H1 (cell line): Measurements from ENCODE around the gene METTL22. TPM values are rescaled to one million over a fixed set of nuclear protein-coding genes. Genes with fewer than 3 reads are reported as not detected.
A peak's percentile ranks its signal among the peaks of the same experiment; 100 is the strongest.

Experiments used
- CTCF ChIA-PET: fragments of 300-600 bp; sonication (Branson Sonifier 250); formaldehyde crosslinking; loops from one replicate; lab custom pipeline; 2021; ENCODE audit not compliant: partially characterized antibody; lab: Charles Lee
- POLR2A ChIA-PET: fragments of 300-600 bp; sonication (Branson Sonifier 250); formaldehyde crosslinking; loops from one replicate; lab custom pipeline; 2021; ENCODE audit warnings: inconsistent platforms; ENCODE audit not compliant: partially characterized antibody; lab: Charles Lee
- DNase-seq, 2 experiments: peaks; one replicate each; pipeline versions ENCODE4 v3.0.0 to v3.0.0-alpha.2; 2010 to 2022; ENCODE audit warnings: low spot score in 2 of 2, low read depth in 1 of 2, mixed read lengths in 1 of 2
- FAIRE-seq: peaks from 2 replicates; lab custom pipeline; 2011; peaks lifted over from hg19 to GRCh38; lab: Jason Lieb, UNC
- H2AFZ ChIP-seq: 2 replicates; pipeline ENCODE4 v1.8.1; 2012; ENCODE audit warnings: low read length, inconsistent platforms
- H2AK5ac ChIP-seq: 2 replicates; pipeline ENCODE4 v1.6.1; 2013; ENCODE audit warnings: low read depth, low read length
- H2BK120ac ChIP-seq: replicated peaks from 2 replicates; pipeline ENCODE3; 2013; ENCODE audit warnings: low read depth, low read length, inconsistent platforms
- H2BK12ac ChIP-seq: 2 replicates; pipeline ENCODE4 v1.6.1; 2013; ENCODE audit warnings: low read depth, low read length
- H2BK15ac ChIP-seq: 2 replicates; pipeline ENCODE4 v1.6.1; 2013; ENCODE audit warnings: low read length
- H2BK20ac ChIP-seq: 2 replicates; pipeline ENCODE4 v1.6.1; 2013; ENCODE audit warnings: low read length
- H2BK5ac ChIP-seq: 2 replicates; pipeline ENCODE4 v1.6.1; 2013; ENCODE audit warnings: low read depth, low read length
- H3K14ac ChIP-seq: 2 replicates; pipeline ENCODE4 v1.6.1; 2013; ENCODE audit warnings: inconsistent platforms; ENCODE audit not compliant: insufficient read length
- H3K18ac ChIP-seq: 2 replicates; pipeline ENCODE4 v1.6.1; 2013; ENCODE audit warnings: low read length; ENCODE audit errors: extremely low read depth
- H3K23ac ChIP-seq: 2 replicates; pipeline ENCODE4 v1.6.1; 2013; ENCODE audit warnings: inconsistent platforms; ENCODE audit not compliant: insufficient read length
- H3K23me2 ChIP-seq: 2 replicates; pipeline ENCODE4 v1.6.1; 2013; ENCODE audit warnings: low read depth, low read length
- H3K27ac ChIP-seq: 2 replicates; pipeline ENCODE4 v1.6.1; 2011; ENCODE audit warnings: low read depth, low read length, inconsistent platforms
- H3K27me3 ChIP-seq, 4 experiments: replicated peaks in 1 of 4; 1 replicate in 1 of 4; 2 replicates in 3 of 4; pipeline versions ENCODE4 v1.6.1 to v1.8.1; 2011 to 2013; ENCODE audit warnings: low read length in 3 of 4, mild to moderate bottlenecking in 3 of 4, inconsistent platforms in 2 of 4, mixed read lengths in 2 of 4, moderate library complexity in 1 of 4; ENCODE audit not compliant: control insufficient read depth in 3 of 4, insufficient read depth in 3 of 4; ENCODE audit errors: extremely low read depth in 1 of 4
- H3K36me3 ChIP-seq, 4 experiments: 2 replicates each; pipeline versions ENCODE4 v1.6.1 to v1.8.1; 2011 to 2013; ENCODE audit warnings: mild to moderate bottlenecking in 4 of 4, low read length in 3 of 4, moderate library complexity in 2 of 4, control low read depth in 1 of 4, inconsistent platforms in 1 of 4; ENCODE audit not compliant: insufficient read depth in 4 of 4, control insufficient read depth in 2 of 4
- H3K4ac ChIP-seq: replicated peaks from 2 replicates; pipeline ENCODE3; 2013; ENCODE audit warnings: low read length, low read depth, mixed read lengths, inconsistent platforms; ENCODE audit not compliant: insufficient read length
- H3K4me1 ChIP-seq, 4 experiments: replicated peaks in 1 of 4; 1 replicate in 1 of 4; 2 replicates in 3 of 4; pipeline versions ENCODE4 v1.6.1 to v1.8.1; 2011 to 2013; ENCODE audit warnings: low read length in 3 of 4, inconsistent platforms in 2 of 4, mixed read lengths in 1 of 4; ENCODE audit not compliant: insufficient read depth in 4 of 4, control insufficient read depth in 3 of 4
- H3K4me2 ChIP-seq, 2 experiments: 2 replicates each; pipeline versions ENCODE4 v1.6.1 to v1.8.1; 2011 to 2013; ENCODE audit warnings: low read depth in 2 of 2, low read length in 2 of 2, control low read depth in 1 of 2, inconsistent platforms in 1 of 2, mild to moderate bottlenecking in 1 of 2; ENCODE audit not compliant: insufficient read depth in 1 of 2
- H3K4me3 ChIP-seq, 4 experiments: fragments of 200-600, 300-600 bp in 1 of 4; sonication (generic), shearing (Covaris generic), sonication (Bioruptor Twin) in 1 of 4; 2 replicates each; pipeline versions ENCODE4 v1.5.1 to v1.8.1; 2011 to 2016; ENCODE audit warnings: low read length in 4 of 4, low read depth in 3 of 4, control low read depth in 2 of 4, inconsistent platforms in 2 of 4, mild to moderate bottlenecking in 2 of 4, mixed read lengths in 1 of 4, moderate library complexity in 1 of 4; ENCODE audit not compliant: insufficient read depth in 2 of 4; ENCODE audit errors: extremely low read depth in 1 of 4
- H3K56ac ChIP-seq: replicated peaks from 2 replicates; pipeline ENCODE3; 2013; ENCODE audit warnings: low read depth, mild to moderate bottlenecking, mixed read lengths, low read length, inconsistent platforms; ENCODE audit not compliant: insufficient read length
- H3K79me1 ChIP-seq: 2 replicates; pipeline ENCODE4 v1.6.1; 2013; ENCODE audit warnings: low read depth, low read length, control low read depth
- H3K79me2 ChIP-seq, 2 experiments: 2 replicates each; pipeline versions ENCODE4 v1.6.1 to v1.8.1; 2012 to 2013; ENCODE audit warnings: low read length in 2 of 2, mild to moderate bottlenecking in 2 of 2, inconsistent platforms in 1 of 2; ENCODE audit not compliant: insufficient read depth in 2 of 2, control insufficient read depth in 1 of 2
- H3K9ac ChIP-seq, 4 experiments: replicated peaks in 1 of 4; 1 replicate in 1 of 4; 2 replicates in 3 of 4; pipeline versions ENCODE4 v1.6.1 to v1.8.1; 2011 to 2013; ENCODE audit warnings: low read depth in 3 of 4, low read length in 3 of 4, control low read depth in 2 of 4, mild to moderate bottlenecking in 2 of 4, moderate library complexity in 2 of 4, inconsistent platforms in 1 of 4; ENCODE audit errors: extremely low read depth in 1 of 4
- H3K9me3 ChIP-seq, 2 experiments: 2 replicates each; pipeline versions ENCODE4 v1.6.1 to v1.8.1; 2012 to 2013; ENCODE audit warnings: mild to moderate bottlenecking in 2 of 2, moderate library complexity in 2 of 2, control low read depth in 1 of 2, inconsistent platforms in 1 of 2, low read depth in 1 of 2, low read length in 1 of 2, mixed read lengths in 1 of 2; ENCODE audit not compliant: insufficient read depth in 2 of 2
- H4K20me1 ChIP-seq, 2 experiments: replicated peaks in 1 of 2; 2 replicates each; pipeline versions ENCODE3 to v1.8.1; 2011 to 2013; ENCODE audit warnings: inconsistent platforms in 2 of 2, low read length in 2 of 2, mild to moderate bottlenecking in 1 of 2; ENCODE audit not compliant: insufficient read depth in 2 of 2, control insufficient read depth in 1 of 2
- H4K5ac ChIP-seq: 2 replicates; pipeline ENCODE4 v1.6.1; 2013; ENCODE audit warnings: low read length, low read depth, mixed read lengths, inconsistent platforms; ENCODE audit not compliant: insufficient read length
- H4K8ac ChIP-seq: 2 replicates; pipeline ENCODE4 v1.8.0; 2013; ENCODE audit warnings: mild to moderate bottlenecking, moderate library complexity, low read length, inconsistent platforms; ENCODE audit not compliant: insufficient read depth; ENCODE audit errors: extremely low read depth
- H4K91ac ChIP-seq: replicated peaks from 2 replicates; pipeline ENCODE3; 2013; ENCODE audit warnings: low read length, mixed read lengths, inconsistent platforms; ENCODE audit not compliant: insufficient read length
- SP4 ChIP-seq: IDR thresholded peaks from 2 replicates; pipeline ENCODE4 v1.6.1; 2012; ENCODE audit warnings: low read length, inconsistent platforms
- whole genome bisulfite sequencing, 2 experiments: shearing (Covaris generic) in 1 of 2; methylation state at CpG; one replicate each; pipeline versions ENCODE4 v1.1.6 to v1.1.7; 2013 to 2015; ENCODE audit warnings: low lambda C conversion rate in 2 of 2, mixed read lengths in 2 of 2, inconsistent platforms in 1 of 2, low coverage in 1 of 2, missing lambda C conversion rate in 1 of 2; ENCODE audit not compliant: insufficient replicate concordance in 2 of 2, insufficient coverage in 1 of 2, insufficient read length in 1 of 2; ENCODE audit errors: extremely low coverage in 1 of 2, missing lambda C conversion rate in 1 of 2; 5-methylcytosine and 5-hydroxymethylcytosine counted together
- polyA plus RNA-seq, 7 experiments: library from polyadenylated mRNA; depleted of rRNA in 3 of 7; stranded (reverse) in 5 of 7; unstranded in 2 of 7; fragments of >200 nt in 5 of 7; fragments of 200-250 nt in 2 of 7; gene quantifications; 1 replicate in 5 of 7; 2 replicates in 1 of 7; 4 replicates in 1 of 7; pipeline versions ENCODE4 v1.2.1 to v1.2.3, GENCODE V29; 2011 to 2013; ENCODE audit warnings: missing spikeins in 2 of 7, mixed read lengths in 2 of 7
- total RNA-seq: library from RNA; stranded (reverse); fragmentation: NEBNext Ultra II Directional; extraction: Animal tissue kit (Norgen Biotek cat#: 25700); gene quantifications from 2 replicates; pipeline ENCODE4 v1.2.1, GENCODE V29; 2021

The METTL22 gene
- total and polyA plus RNA-seq, 2 of the 8 experiments (the other 6 are each of a cell fraction or from before 2014, with no cell fraction given): 56.7 to 85.2 TPM

- Histone ChIP-seq H3K27ac (no peak overlapping the region), H2BK120ac (no peak overlapping the region), H4K8ac (no peak overlapping the region), H3K27me3 (peaks cover 0 to 14% (median 9%) of the 10 kb centered on the region in 4 experiments; a peak in 6 of 7 replicates), H2BK5ac (no peak overlapping the region), H4K5ac (no peak overlapping the region), H3K9ac (no peak overlapping the region), H2BK20ac (no peak overlapping the region), H3K4me1 (peaks cover 0 to 7% (median 2%) of the 10 kb centered on the region in 4 experiments; a peak in 5 of 7 replicates), H3K4me2 (no peak overlapping the region), H3K4me3 (no peak overlapping the region), H3K79me1 (no peaks in the 10 kb centered on the region), H3K79me2 (no peaks in the 10 kb centered on the region), H2AK5ac (no peak overlapping the region), H2BK15ac (no peak overlapping the region), H3K14ac (no peak overlapping the region), H3K36me3 (no peaks in the 10 kb centered on the region), H3K9me3 (no peaks in the 10 kb centered on the region), H3K23ac (no peak overlapping the region), H4K20me1 (peaks cover 0 to 6% of the 10 kb centered on the region in 2 experiments), H2AFZ (no peak overlapping the region), H4K91ac (no peak overlapping the region), H3K4ac (no peak overlapping the region), H2BK12ac (0 out of 2 replicates have a peak overlapping the region, but pooled peaks have one; percentile 27), H3K18ac (no peak overlapping the region), H3K23me2 (peaks cover 8% of the 10 kb centered on the region; the same call in 1 of the 2 replicates), H3K56ac (no peak overlapping the region)
- POLR2A ChIA-PET: interaction anchor here (1.2 to 1.8 kb wide), 3 partner anchors 18 to 193 kb away, joined by 3 to 5 read pairs (median 3); partner anchors contain the start of gene CARHSP1
- WGBS, 2 experiments: 64% methylated on average over 5 of the region's 5 CpGs; no CpG with 5 or more reads in 1 of the 2 experiments
- no peak for FAIRE-seq
- CTCF ChIA-PET: interaction anchor here (0.9 to 27.6 kb wide), 5 partner anchors 15 to 110 kb away, joined by 3 to 404 read pairs (median 3); partner anchors contain the start of genes PMM2 and TMEM186
- DNase-seq: no peak
- TF ChIP-seq SP4: no peak
Observed at GRCh38 chr16:8676160-8676547, 54.7 kb downstream of the METTL22 start.
